OCI-LY1 (cell line): Measurements from ENCODE around the gene ZNF646.

Experiments used
- H2AFZ ChIP-seq: fragments of 200-600 bp; sonication (generic), shearing (Covaris generic); 2 replicates; pipeline ENCODE4 v1.6.0; 2014; ENCODE audit warnings: antibody characterized with exemption, mild to moderate bottlenecking, low read length
- H3F3A ChIP-seq: fragments of 200-600 bp; sonication (generic), shearing (Covaris generic); 2 replicates; pipeline ENCODE4 v1.6.0; 2014; ENCODE audit warnings: mild to moderate bottlenecking, antibody characterized with exemption, low read length, moderate library complexity; ENCODE audit not compliant: insufficient read depth
- H3K27ac ChIP-seq: fragments of 200-600 bp; sonication (generic); 2 replicates; pipeline ENCODE4 v1.5.1; 2014; ENCODE audit warnings: low read length, mixed run types, mild to moderate bottlenecking, low read depth; ENCODE audit not compliant: poor library complexity, severe bottlenecking
- H3K27me3 ChIP-seq: fragments of 200-600 bp; sonication (generic); 2 replicates; pipeline ENCODE4 v1.6.0; 2014; ENCODE audit warnings: antibody characterized with exemption, mild to moderate bottlenecking, low read length, moderate library complexity; ENCODE audit not compliant: insufficient read depth
- H3K36me3 ChIP-seq: fragments of 200-600 bp; sonication (generic); 2 replicates; pipeline ENCODE4 v1.6.1; 2014; ENCODE audit warnings: mild to moderate bottlenecking, antibody characterized with exemption, low read length, moderate library complexity, mixed read lengths; ENCODE audit not compliant: insufficient read depth
- H3K4me1 ChIP-seq: fragments of 200-600 bp; sonication (generic); 2 replicates; pipeline ENCODE4 v1.5.1; 2014; ENCODE audit warnings: mild to moderate bottlenecking, low read length, moderate library complexity; ENCODE audit not compliant: insufficient read depth, severe bottlenecking
- H3K4me2 ChIP-seq: fragments of 200-600 bp; sonication (generic), shearing (Covaris generic); 2 replicates; pipeline ENCODE4 v1.6.1; 2014; ENCODE audit warnings: low read length
- H3K4me3 ChIP-seq: fragments of 200-600 bp; sonication (generic); 2 replicates; pipeline ENCODE4 v1.5.1; 2014; ENCODE audit warnings: low read length, low read depth, mild to moderate bottlenecking, mixed read lengths; ENCODE audit not compliant: poor library complexity, severe bottlenecking
- H3K79me2 ChIP-seq: fragments of 200-600 bp; shearing (Covaris generic); 2 replicates; pipeline ENCODE4 v1.6.1; 2016; ENCODE audit warnings: mixed run types, low read length, mixed read lengths; ENCODE audit not compliant: insufficient read depth
- H3K9ac ChIP-seq: fragments of 200-600 bp; sonication (generic), shearing (Covaris generic); 2 replicates; pipeline ENCODE4 v1.6.1; 2014; ENCODE audit warnings: mild to moderate bottlenecking, low read length, mixed read lengths
- H3K9me2 ChIP-seq: fragments of 200-600 bp; sonication (generic), shearing (Covaris generic); 2 replicates; pipeline ENCODE4 v1.6.1; 2014; ENCODE audit warnings: low read depth, mild to moderate bottlenecking, low read length, mixed read lengths
- H3K9me3 ChIP-seq: fragments of 200-600 bp; shearing (Covaris generic); 2 replicates; pipeline ENCODE4 v1.6.1; 2014; ENCODE audit warnings: low read length, mixed read lengths
- H4K20me1 ChIP-seq: fragments of 200-600 bp; sonication (generic), shearing (Covaris generic); 2 replicates; pipeline ENCODE4 v1.6.0; 2016; ENCODE audit warnings: mild to moderate bottlenecking, low read length; ENCODE audit not compliant: insufficient read depth
- EZH2 ChIP-seq: fragments of 200-600 bp; sonication (generic), shearing (Covaris generic); IDR thresholded peaks from 2 replicates; pipeline ENCODE4 v1.8.0; 2017; ENCODE audit warnings: borderline replicate concordance, mixed run types, mild to moderate bottlenecking, antibody characterized with exemption, low read length, moderate library complexity, mixed read lengths
- TF ChIP-seq, protein P1 (sequence below): fragments of 200-600 bp; sonication (generic), shearing (Covaris generic); IDR thresholded peaks from 2 replicates; pipeline ENCODE4 v1.5.1; 2017; ENCODE audit warnings: mild to moderate bottlenecking, antibody characterized with exemption, low read length, moderate library complexity, mixed read lengths

Gene ZNF646

DNA sequence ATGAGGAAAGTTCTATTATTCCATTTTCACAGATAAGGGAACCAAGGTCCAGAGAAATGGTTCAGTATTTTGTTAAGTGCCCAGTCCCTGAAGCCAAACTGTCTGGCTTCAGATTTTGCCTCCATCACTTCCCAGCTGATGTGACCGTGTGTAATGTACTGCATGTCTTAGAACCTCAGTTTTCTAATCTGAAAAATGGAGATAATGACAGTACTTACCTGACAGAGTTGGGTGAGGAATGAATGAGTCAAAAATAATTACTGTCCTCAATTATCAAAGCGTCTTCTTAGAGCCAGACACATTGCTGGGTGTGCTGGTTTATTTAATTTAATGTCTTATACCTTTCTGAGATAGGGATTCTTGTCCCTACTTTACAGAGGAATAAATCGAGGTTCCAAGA is 6.9 kb upstream of the ZNF646 start:
- no peaks in the 10 kb centered on the region for H3K9me2 ChIP-seq
- no peak overlapping the region for H2AFZ ChIP-seq
- no peak overlapping the region for H3K27ac ChIP-seq
- no peak overlapping the region for H3K4me2 ChIP-seq
- H3K36me3 ChIP-seq: no peaks in the 10 kb centered on the region; the same call in 1 of the 2 replicates
- H3F3A ChIP-seq: no peaks in the 10 kb centered on the region
- H4K20me1 ChIP-seq: no peaks in the 10 kb centered on the region
- H3K27me3 ChIP-seq: no peaks in the 10 kb centered on the region
- H3K4me3 ChIP-seq: no peak overlapping the region
- H3K9me3 ChIP-seq: no peaks in the 10 kb centered on the region
- TF ChIP-seq EZH2: no peak
- TF ChIP-seq, protein P1, sequence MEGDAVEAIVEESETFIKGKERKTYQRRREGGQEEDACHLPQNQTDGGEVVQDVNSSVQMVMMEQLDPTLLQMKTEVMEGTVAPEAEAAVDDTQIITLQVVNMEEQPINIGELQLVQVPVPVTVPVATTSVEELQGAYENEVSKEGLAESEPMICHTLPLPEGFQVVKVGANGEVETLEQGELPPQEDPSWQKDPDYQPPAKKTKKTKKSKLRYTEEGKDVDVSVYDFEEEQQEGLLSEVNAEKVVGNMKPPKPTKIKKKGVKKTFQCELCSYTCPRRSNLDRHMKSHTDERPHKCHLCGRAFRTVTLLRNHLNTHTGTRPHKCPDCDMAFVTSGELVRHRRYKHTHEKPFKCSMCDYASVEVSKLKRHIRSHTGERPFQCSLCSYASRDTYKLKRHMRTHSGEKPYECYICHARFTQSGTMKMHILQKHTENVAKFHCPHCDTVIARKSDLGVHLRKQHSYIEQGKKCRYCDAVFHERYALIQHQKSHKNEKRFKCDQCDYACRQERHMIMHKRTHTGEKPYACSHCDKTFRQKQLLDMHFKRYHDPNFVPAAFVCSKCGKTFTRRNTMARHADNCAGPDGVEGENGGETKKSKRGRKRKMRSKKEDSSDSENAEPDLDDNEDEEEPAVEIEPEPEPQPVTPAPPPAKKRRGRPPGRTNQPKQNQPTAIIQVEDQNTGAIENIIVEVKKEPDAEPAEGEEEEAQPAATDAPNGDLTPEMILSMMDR: no peak
- peaks cover 11% of the 10 kb centered on the region for H3K4me1 ChIP-seq
- H3K9ac ChIP-seq: no peak overlapping the region
- peaks cover 22% of the 10 kb centered on the region for H3K79me2 ChIP-seq

DNA sequence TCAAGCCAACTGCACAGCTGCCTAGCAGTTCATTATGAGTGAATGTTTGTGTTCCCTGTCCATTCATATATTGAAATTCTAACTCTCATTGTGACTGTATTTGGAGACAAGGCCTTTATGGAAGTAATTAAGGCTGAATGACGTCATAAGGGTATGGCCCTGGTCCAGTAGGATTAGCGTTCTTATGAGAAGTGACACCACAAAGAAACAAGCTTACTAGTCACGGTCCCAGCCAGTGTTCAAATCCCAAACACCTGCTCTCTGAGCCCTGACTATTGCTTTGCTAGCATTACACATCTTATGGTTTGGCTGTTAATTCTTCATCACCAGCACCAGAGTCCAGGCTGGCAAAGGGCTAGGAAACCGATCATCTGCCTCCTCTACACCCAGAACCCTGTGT is 2.4 kb upstream of the ZNF646 start:
- peaks cover 33% of the 10 kb centered on the region for H3K79me2 ChIP-seq
- no peak overlapping the region for H2AFZ ChIP-seq
- peak overlapping the region; percentile 92 for H3K9ac ChIP-seq
- peaks cover 22% of the 10 kb centered on the region for H3K4me1 ChIP-seq
- H3K36me3 ChIP-seq: peaks cover 10% of the 10 kb centered on the region
- H3K9me2 ChIP-seq: no peaks in the 10 kb centered on the region
- H3K27me3 ChIP-seq: no peaks in the 10 kb centered on the region
- no peaks in the 10 kb centered on the region for H3K9me3 ChIP-seq
- H3K4me3 ChIP-seq: peak overlapping the region; percentile 87
- TF ChIP-seq EZH2: no peak
- TF ChIP-seq, protein P1: no peak
- peak overlapping the region; percentile 83 for H3K4me2 ChIP-seq
- no peaks in the 10 kb centered on the region for H3F3A ChIP-seq
- H3K27ac ChIP-seq: peak overlapping the region; percentile 60
- H4K20me1 ChIP-seq: no peaks in the 10 kb centered on the region

DNA sequence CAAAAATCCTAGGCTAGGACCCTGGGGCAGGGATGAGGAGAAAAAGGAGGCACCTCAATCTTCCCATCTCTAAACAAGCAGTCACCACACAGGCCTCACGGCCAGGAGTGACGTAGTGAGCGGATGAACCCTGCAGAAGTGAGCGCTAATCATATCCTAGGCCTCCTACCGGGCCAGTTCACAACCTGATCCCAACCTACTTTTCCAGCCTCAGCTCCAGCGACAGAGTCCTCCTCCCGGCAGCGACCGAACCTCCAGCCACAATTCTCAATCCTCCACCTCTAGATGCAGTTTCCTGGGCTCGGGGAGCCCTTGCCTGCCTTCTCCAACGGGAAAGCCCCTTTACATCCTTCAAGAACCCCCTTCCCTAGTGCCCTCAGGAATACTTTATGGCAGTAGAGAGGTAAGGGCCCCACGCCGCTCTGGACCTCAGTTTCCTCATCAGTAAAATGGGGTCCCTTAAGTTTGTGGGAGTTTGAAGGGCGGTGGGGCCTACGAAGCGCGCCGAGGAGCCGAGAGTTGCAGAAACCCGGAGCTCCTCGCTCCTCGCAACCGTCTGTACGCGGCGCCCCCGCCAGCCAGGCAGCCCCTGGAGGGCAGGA is 1.6 kb upstream of the ZNF646 start:
- peaks cover 17% of the 10 kb centered on the region for H3K36me3 ChIP-seq
- peak overlapping the region; percentile 87 for H3K4me3 ChIP-seq
- H2AFZ ChIP-seq: no peak overlapping the region
- no peaks in the 10 kb centered on the region for H4K20me1 ChIP-seq
- peak overlapping the region; percentile 83 for H3K4me2 ChIP-seq
- peaks cover 22% of the 10 kb centered on the region for H3K4me1 ChIP-seq
- no peaks in the 10 kb centered on the region for H3K9me3 ChIP-seq
- H3K9me2 ChIP-seq: no peaks in the 10 kb centered on the region
- peaks cover 33% of the 10 kb centered on the region for H3K79me2 ChIP-seq
- peak overlapping the region; percentile 60 for H3K27ac ChIP-seq
- peak overlapping the region; percentile 92 for H3K9ac ChIP-seq
- H3K27me3 ChIP-seq: no peaks in the 10 kb centered on the region
- H3F3A ChIP-seq: no peaks in the 10 kb centered on the region
- TF ChIP-seq, protein P1: no peak
- TF ChIP-seq EZH2: no peak
